Activated CD8-positive, alpha-beta memory T cell treated with anti-CD3 and anti-CD28 coated beads, Interleukin-2, amount 10 ng/mL, durations not matched to agents 7 days and 5 days (primary cell): Measurements from ENCODE around the gene MBD3L5. TPM values are rescaled to one million over a fixed set of nuclear protein-coding genes. Genes with fewer than 3 reads are reported as not detected.
"Not testable (repeated sequence)": the region's sequence is repeated elsewhere in the genome, so short reads cannot be mapped to it uniquely, and the experiment has no call there.

Source experiments
- ATAC-seq: fragments of 150-1000 bp; cut with Tn5 transposase; one replicate; pipeline ENCODE4 v1.10.0; 2021; ENCODE audit warnings: moderate library complexity
- CTCF ChIA-PET: fragments of 350-600 bp; sonication (Branson Sonifier 250); formaldehyde crosslinking; loops from one replicate; lab custom pipeline; 2021; ENCODE audit warnings: antibody characterized with exemption; lab: Charles Lee
- DNase-seq: peaks from one replicate; pipeline ENCODE4 v3.0.0-alpha.2; 2020
- H3K27ac Mint-ChIP-seq: one replicate; pipeline ENCODE4 v1.8.0; 2021; ENCODE audit warnings: mild to moderate bottlenecking, mixed read lengths
- H3K27me3 Mint-ChIP-seq: one replicate; pipeline ENCODE4 v1.8.0; 2021; ENCODE audit warnings: mixed read lengths
- H3K36me3 Mint-ChIP-seq: one replicate; pipeline ENCODE4 v1.8.0; 2021; ENCODE audit warnings: mild to moderate bottlenecking, mixed read lengths
- H3K4me1 Mint-ChIP-seq: one replicate; pipeline ENCODE4 v1.8.0; 2021; ENCODE audit warnings: mixed read lengths
- H3K4me3 Mint-ChIP-seq: one replicate; pipeline ENCODE4 v1.8.0; 2021; ENCODE audit warnings: mild to moderate bottlenecking, moderate library complexity, mixed read lengths
- H3K9me3 Mint-ChIP-seq: one replicate; pipeline ENCODE4 v1.8.0; 2022; ENCODE audit warnings: low read depth, mixed read lengths
- total RNA-seq, 2 experiments: library from RNA; stranded (reverse); gene quantifications; one replicate each; pipeline ENCODE4 v1.2.3, GENCODE V29; 2021

MBD3L5 gene
- total RNA-seq: not detected

GRCh38 chr19:7030278-7030677, at the start of gene MBD3L5:
TSS of gene MBD3L5 (plus strand) at chr19:7030578. CDS start at chr19:7030612, 34 bp downstream.
- ATAC-seq, H3K4me1 Mint-ChIP-seq, H3K27ac Mint-ChIP-seq, CTCF ChIA-PET, H3K4me3 Mint-ChIP-seq, H3K36me3 Mint-ChIP-seq, H3K9me3 Mint-ChIP-seq, DNase-seq, H3K27me3 Mint-ChIP-seq: not testable (repeated sequence)

GRCh38 chr19:6983448-6983847, 46.9 kb upstream of the MBD3L5 start:
- DNase-seq (no peak), ATAC-seq (no peak)
- Mint-ChIP-seq H3K27me3 (no peaks in the 10 kb centered on the region), H3K36me3 (peaks cover 9% of the 10 kb centered on the region), H3K4me1 (peaks cover 2% of the 10 kb centered on the region), H3K4me3 (no peak overlapping the region), H3K27ac (no peak overlapping the region), H3K9me3 (peaks cover 22% of the 10 kb centered on the region)
- CTCF ChIA-PET: no interaction called here

- no peak for ATAC-seq
- Mint-ChIP-seq H3K27me3 (no peaks in the 10 kb centered on the region), H3K4me1 (no peaks in the 10 kb centered on the region), H3K4me3 (no peak overlapping the region), H3K36me3 (peaks cover 9% of the 10 kb centered on the region), H3K27ac (no peak overlapping the region), H3K9me3 (peaks cover 20% of the 10 kb centered on the region)
- CTCF ChIA-PET: no interaction called here
- no peak for DNase-seq
These were observed 42.5 kb upstream of the MBD3L5 start for GRCh38 chr19:6987850-6988249.

- CTCF ChIA-PET: no interaction called here
- no peak overlapping the region for H3K4me3 Mint-ChIP-seq
- no peaks in the 10 kb centered on the region for H3K27me3 Mint-ChIP-seq
- peaks cover 17% of the 10 kb centered on the region for H3K9me3 Mint-ChIP-seq
- H3K27ac Mint-ChIP-seq: no peak overlapping the region
- peaks cover 9% of the 10 kb centered on the region for H3K36me3 Mint-ChIP-seq
- ATAC-seq (no peak), DNase-seq (no peak)
- no peaks in the 10 kb centered on the region for H3K4me1 Mint-ChIP-seq
These were observed 42.1 kb upstream of the MBD3L5 start for GRCh38 chr19:6988257-6988656.

GRCh38 chr19:6995054-6995453, 35.3 kb upstream of the MBD3L5 start:
- peaks cover 3% of the 10 kb centered on the region for H3K36me3 Mint-ChIP-seq
- H3K27ac Mint-ChIP-seq: peak overlapping the region; percentile 2
- no peaks in the 10 kb centered on the region for H3K27me3 Mint-ChIP-seq
- ATAC-seq: no peak
- no peaks in the 10 kb centered on the region for H3K4me1 Mint-ChIP-seq
- CTCF ChIA-PET: no interaction called here
- H3K4me3 Mint-ChIP-seq: no peak overlapping the region
- H3K9me3 Mint-ChIP-seq: peaks cover 9% of the 10 kb centered on the region
- DNase-seq: no peak

- Mint-ChIP-seq H3K27me3 (peaks cover 4% of the 10 kb centered on the region), H3K4me3 (no peak overlapping the region), H3K4me1 (no peaks in the 10 kb centered on the region), H3K9me3 (peaks cover 9% of the 10 kb centered on the region), H3K27ac (no peak overlapping the region), H3K36me3 (peaks cover 3% of the 10 kb centered on the region)
- CTCF ChIA-PET: no interaction called here
- ATAC-seq (no peak), DNase-seq (no peak)
These were observed 33.6 kb upstream of the MBD3L5 start for GRCh38 chr19:6996810-6997209.

GRCh38 chr19:6997679-6998445, 32.5 kb upstream of the MBD3L5 start:
- CTCF ChIA-PET: interaction anchor here (0.7 kb wide), 1 partner anchor 953 kb away, joined by 3 read pairs; no protein-coding TSS in a partner anchor
- DNase-seq (no peak), ATAC-seq (no peak)
- peaks cover 9% of the 10 kb centered on the region for H3K9me3 Mint-ChIP-seq
- peaks cover 3% of the 10 kb centered on the region for H3K36me3 Mint-ChIP-seq
- H3K27me3 Mint-ChIP-seq: peaks cover 6% of the 10 kb centered on the region
- H3K4me3 Mint-ChIP-seq: no peak overlapping the region
- H3K4me1 Mint-ChIP-seq: no peaks in the 10 kb centered on the region
- no peak overlapping the region for H3K27ac Mint-ChIP-seq

GRCh38 chr19:6999933-7000332, 30.4 kb upstream of the MBD3L5 start:
- no peak for DNase-seq
- CTCF ChIA-PET: interaction anchor here (1.2 kb wide), 1 partner anchor 57 kb away, joined by 3 read pairs; no protein-coding TSS in a partner anchor
- Mint-ChIP-seq H3K4me3 (no peak overlapping the region), H3K27ac (no peak overlapping the region), H3K36me3 (peaks cover 3% of the 10 kb centered on the region), H3K9me3 (peaks cover 7% of the 10 kb centered on the region), H3K27me3 (peaks cover 6% of the 10 kb centered on the region), H3K4me1 (peaks cover 2% of the 10 kb centered on the region)
- ATAC-seq: no peak

- peaks cover 3% of the 10 kb centered on the region for H3K9me3 Mint-ChIP-seq
- CTCF ChIA-PET: interaction anchor here (1.2 kb wide), 1 partner anchor 58 kb away, joined by 3 read pairs; no protein-coding TSS in a partner anchor
These were observed 30.0 kb upstream of the MBD3L5 start for GRCh38 chr19:7000333-7000732.

GRCh38 chr19:7000816-7001215, 29.6 kb upstream of the MBD3L5 start:
- ATAC-seq (no peak), DNase-seq (no peak)
- Mint-ChIP-seq H3K27ac (no peak overlapping the region), H3K4me3 (no peak overlapping the region), H3K27me3 (peaks cover 6% of the 10 kb centered on the region), H3K4me1 (peaks cover 2% of the 10 kb centered on the region), H3K9me3 (peaks cover under 1% of the 10 kb centered on the region), H3K36me3 (no peaks in the 10 kb centered on the region)
- CTCF ChIA-PET: interaction anchor here (0.8 to 1.2 kb wide), 3 partner anchors 58 to 137 kb away, joined by 3 to 4 read pairs (median 3); no protein-coding TSS in a partner anchor

More at GRCh38 chr19:7000333-7000732, 30.0 kb upstream of the MBD3L5 start:
- Mint-ChIP-seq H3K27ac (no peak overlapping the region), H3K4me1 (peaks cover 2% of the 10 kb centered on the region), H3K4me3 (no peak overlapping the region), H3K36me3 (peaks cover under 1% of the 10 kb centered on the region), H3K27me3 (peaks cover 6% of the 10 kb centered on the region)
- DNase-seq: no peak
- ATAC-seq: no peak

- ATAC-seq: peak; percentile 47
- peaks cover 9% of the 10 kb centered on the region for H3K4me1 Mint-ChIP-seq
These were observed 26.0 kb upstream of the MBD3L5 start for GRCh38 chr19:7004313-7004931.

GRCh38 chr19:7006135-7006704, 24.2 kb upstream of the MBD3L5 start:
- no peak for DNase-seq
- ATAC-seq: no peak
- peaks cover 21% of the 10 kb centered on the region for H3K4me1 Mint-ChIP-seq
- H3K36me3 Mint-ChIP-seq: no peaks in the 10 kb centered on the region
- H3K27ac Mint-ChIP-seq: no peak overlapping the region
- no peak overlapping the region for H3K4me3 Mint-ChIP-seq
- peaks cover under 1% of the 10 kb centered on the region for H3K9me3 Mint-ChIP-seq
- H3K27me3 Mint-ChIP-seq: peaks cover 2% of the 10 kb centered on the region
- CTCF ChIA-PET: no interaction called here

More at GRCh38 chr19:7004313-7004931, 26.0 kb upstream of the MBD3L5 start:
- Mint-ChIP-seq H3K4me3 (no peak overlapping the region), H3K36me3 (no peaks in the 10 kb centered on the region), H3K9me3 (no peaks in the 10 kb centered on the region), H3K27me3 (peaks cover 6% of the 10 kb centered on the region), H3K27ac (no peak overlapping the region)
- CTCF ChIA-PET: interaction anchor here (0.6 to 1.5 kb wide), 4 partner anchors 10 to 158 kb away, joined by 3 to 5 read pairs (median 4); no protein-coding TSS in a partner anchor
- peak; percentile 48 for DNase-seq

- Mint-ChIP-seq H3K36me3 (no peaks in the 10 kb centered on the region), H3K4me3 (no peak overlapping the region), H3K9me3 (peaks cover 2% of the 10 kb centered on the region), H3K27ac (no peak overlapping the region), H3K4me1 (peaks cover 22% of the 10 kb centered on the region), H3K27me3 (no peaks in the 10 kb centered on the region)
- ATAC-seq (no peak), DNase-seq (no peak)
- CTCF ChIA-PET: no interaction called here
These were observed 22.5 kb upstream of the MBD3L5 start for GRCh38 chr19:7007859-7008258.
